ENCODE results near the gene NEK6.
A peak's percentile ranks its signal among the peaks of the same experiment; 100 is the strongest.

NEK6 gene

GRCh38 chr9:124334568-124335319 lies 77.0 kb downstream of the NEK6 start:
- DNase-seq, result no peak
- intact Hi-C loops (cut with DNase I), result no loop called here

GRCh38 chr9:124335320-124335707 lies 77.6 kb downstream of the NEK6 start:
- DNase-seq, result no peak
- intact Hi-C loops (cut with DNase I), result no loop called here

- intact Hi-C loops (cut with DNase I), result no loop called here
- no peak for DNase-seq
These were observed 79.8 kb downstream of the NEK6 start for GRCh38 chr9:124337562-124337961.

- intact Hi-C loops (cut with DNase I), result no loop called here
- peak in 4 of 10 donors; percentile 5 to 76 (median 36) for DNase-seq
These were observed 81.9 kb downstream of the NEK6 start for GRCh38 chr9:124339603-124340146.

GRCh38 chr9:124340219-124341069 lies 82.7 kb downstream of the NEK6 start:
- peak in 4 of 10 donors; percentile 11 to 63 (median 35) for DNase-seq
- intact Hi-C loops (cut with DNase I), result no loop called here

GRCh38 chr9:124341455-124342170 lies 83.9 kb downstream of the NEK6 start:
- peak in 4 of 10 donors; percentile 3 to 65 (median 55) for DNase-seq
- intact Hi-C loops (cut with DNase I), result no loop called here

- intact Hi-C loops (cut with DNase I), result no loop called here
- DNase-seq, result peak in 3 of 10 donors; percentile 48 to 77 (median 72)
These were observed 84.6 kb downstream of the NEK6 start for GRCh38 chr9:124342402-124342775.

GRCh38 chr9:124342776-124343485 lies 85.2 kb downstream of the NEK6 start:
- intact Hi-C loops (cut with DNase I), result no loop called here
- DNase-seq, result peak; percentile 57 to 96 (median 79)

- intact Hi-C loops (cut with DNase I), result no loop called here
These were observed 86.0 kb downstream of the NEK6 start for GRCh38 chr9:124343533-124344290.

GRCh38 chr9:124344291-124345050 lies 86.7 kb downstream of the NEK6 start:
- intact Hi-C loops (cut with DNase I), result no loop called here

More at GRCh38 chr9:124343533-124344290, 86.0 kb downstream of the NEK6 start:
- peak in 4 of 10 donors; percentile 20 to 69 (median 62) for DNase-seq

GRCh38 chr9:124345063-124345462 lies 87.3 kb downstream of the NEK6 start:
- intact Hi-C loops (cut with DNase I), result no loop called here
- DNase-seq, result peak in 4 of 10 donors; percentile 18 to 72 (median 32)

More at GRCh38 chr9:124344291-124345050, 86.7 kb downstream of the NEK6 start:
- DNase-seq, result peak in 4 of 10 donors; percentile 29 to 84 (median 68)

GRCh38 chr9:124345751-124346281 lies 88.1 kb downstream of the NEK6 start:
- intact Hi-C loops (cut with DNase I), result no loop called here
- DNase-seq, result peak in 3 of 10 donors; percentile 21 to 59 (median 55)

GRCh38 chr9:124346347-124347163 lies 88.8 kb downstream of the NEK6 start:
- DNase-seq, result peak in 4 of 10 donors; percentile 11 to 83 (median 64)
- intact Hi-C loops (cut with DNase I), result no loop called here

GRCh38 chr9:124347206-124347967 lies 89.6 kb downstream of the NEK6 start:
- intact Hi-C loops (cut with DNase I), result no loop called here
- DNase-seq, result peak in 5 of 10 donors; percentile 3 to 60 (median 45)

- DNase-seq, result peak in 3 of 10 donors; percentile 4 to 62 (median 59)
- intact Hi-C loops (cut with DNase I), result no loop called here
These were observed 90.2 kb downstream of the NEK6 start for GRCh38 chr9:124347968-124348358.

- DNase-seq, result peak in 2 of 10 donors; percentile 9 to 10
- intact Hi-C loops (cut with DNase I), result no loop called here
These were observed 90.6 kb downstream of the NEK6 start for GRCh38 chr9:124348363-124348762.
